ENCODE data around the gene CCNT2. TPM values are rescaled to one million over a fixed set of nuclear protein-coding genes. Genes with fewer than 3 reads are reported as not detected.
"Not testable (repeated sequence)": the region's sequence is repeated elsewhere in the genome, so short reads cannot be mapped to it uniquely, and the experiment has no call there.

CCNT2 gene
- total RNA-seq, 4 donors from 2014 or later, result 12.6 to 29.8 (median 21.1) TPM

DNA sequence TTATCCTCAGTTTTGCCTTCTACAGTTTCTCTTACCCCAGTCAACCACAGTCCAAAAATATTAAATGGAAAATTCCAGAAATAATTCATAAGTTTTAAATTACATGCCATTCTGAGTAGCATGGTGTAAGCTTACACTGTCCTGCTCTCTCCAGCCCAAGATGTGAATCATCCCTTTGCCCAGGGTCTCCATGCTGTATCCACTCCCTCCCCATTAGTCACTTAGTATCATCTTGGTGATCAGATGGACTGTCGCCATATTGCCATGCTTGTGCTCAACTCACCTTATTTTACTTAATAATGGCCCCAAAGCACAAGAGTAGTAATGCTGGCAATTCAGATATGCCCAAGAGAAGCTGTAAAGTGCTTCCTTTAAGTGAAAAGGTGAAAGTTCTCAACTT, 18.5 kb upstream of the CCNT2 start:
- H3K4me3 ChIP-seq, result no peak overlapping the region
- intact Hi-C loops (cut with DNase I), result no loop called here
- no peaks in the 10 kb centered on the region for H3K4me1 ChIP-seq
- no peaks in the 10 kb centered on the region for H3K36me3 ChIP-seq
- TF ChIP-seq POLR2A (IDR thresholded peaks at IDR 0.05), result no peak
- TF ChIP-seq, protein P1, sequence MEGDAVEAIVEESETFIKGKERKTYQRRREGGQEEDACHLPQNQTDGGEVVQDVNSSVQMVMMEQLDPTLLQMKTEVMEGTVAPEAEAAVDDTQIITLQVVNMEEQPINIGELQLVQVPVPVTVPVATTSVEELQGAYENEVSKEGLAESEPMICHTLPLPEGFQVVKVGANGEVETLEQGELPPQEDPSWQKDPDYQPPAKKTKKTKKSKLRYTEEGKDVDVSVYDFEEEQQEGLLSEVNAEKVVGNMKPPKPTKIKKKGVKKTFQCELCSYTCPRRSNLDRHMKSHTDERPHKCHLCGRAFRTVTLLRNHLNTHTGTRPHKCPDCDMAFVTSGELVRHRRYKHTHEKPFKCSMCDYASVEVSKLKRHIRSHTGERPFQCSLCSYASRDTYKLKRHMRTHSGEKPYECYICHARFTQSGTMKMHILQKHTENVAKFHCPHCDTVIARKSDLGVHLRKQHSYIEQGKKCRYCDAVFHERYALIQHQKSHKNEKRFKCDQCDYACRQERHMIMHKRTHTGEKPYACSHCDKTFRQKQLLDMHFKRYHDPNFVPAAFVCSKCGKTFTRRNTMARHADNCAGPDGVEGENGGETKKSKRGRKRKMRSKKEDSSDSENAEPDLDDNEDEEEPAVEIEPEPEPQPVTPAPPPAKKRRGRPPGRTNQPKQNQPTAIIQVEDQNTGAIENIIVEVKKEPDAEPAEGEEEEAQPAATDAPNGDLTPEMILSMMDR (IDR thresholded peaks at IDR 0.05), result no peak
- DNase-seq, result no peak
- H3K9me3 ChIP-seq, result no peaks in the 10 kb centered on the region
- WGBS, 2 donors, result 75 to 92% methylated on average over 1 of the region's 1 CpG
- no peak overlapping the region for H3K27ac ChIP-seq
- H3K27me3 ChIP-seq, result no peaks in the 10 kb centered on the region

DNA sequence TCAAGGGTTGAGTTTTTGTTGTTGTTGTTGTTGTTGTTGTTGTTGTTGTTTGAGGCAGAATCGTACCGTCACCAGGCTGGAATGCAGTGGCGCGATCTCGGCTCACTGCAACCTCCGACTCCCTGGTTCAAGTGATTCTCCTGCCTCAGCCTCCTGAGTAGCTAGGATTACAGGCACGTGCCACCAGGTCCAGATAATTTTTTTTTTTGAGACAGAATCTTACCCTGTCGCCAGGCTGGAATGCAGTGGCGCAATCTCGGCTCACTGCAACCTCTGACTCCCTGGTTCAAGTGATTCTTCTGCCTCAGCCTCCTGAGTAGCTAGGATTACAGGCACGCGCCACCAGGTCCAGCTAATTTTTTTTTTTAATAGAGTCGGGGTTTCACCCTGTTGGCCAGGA, 14.9 kb upstream of the CCNT2 start:
- 81 to 87% methylated on average over 11 to 13 of the region's 13 CpGs for WGBS, 2 donors
- H3K27ac ChIP-seq; H3K4me3 ChIP-seq; H3K36me3 ChIP-seq; H3K4me1 ChIP-seq; H3K9me3 ChIP-seq; DNase-seq; H3K27me3 ChIP-seq; intact Hi-C loops (cut with DNase I): not testable (repeated sequence)

DNA sequence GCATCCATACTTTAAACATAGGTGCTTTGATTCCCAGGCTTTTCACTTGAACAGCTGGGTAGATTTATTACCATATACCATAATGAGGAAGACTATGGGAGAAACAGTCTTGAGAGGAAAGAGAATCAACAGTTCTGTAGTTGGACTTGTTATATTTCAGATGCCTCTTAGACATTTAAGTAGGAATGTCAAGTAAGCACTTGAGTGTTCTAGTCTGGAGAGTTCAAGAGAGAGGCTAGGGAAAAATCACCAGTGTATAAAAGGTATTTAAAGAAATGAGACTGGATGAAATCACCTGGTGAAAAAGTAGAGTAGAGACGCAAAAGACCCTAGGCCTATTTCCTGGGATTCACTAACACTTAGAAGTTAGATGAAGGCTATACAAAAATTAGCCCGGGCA, 13.5 kb upstream of the CCNT2 start:
- intact Hi-C loops (cut with DNase I), result no loop called here
- H3K9me3 ChIP-seq, result no peaks in the 10 kb centered on the region
- DNase-seq, result no peak
- no peaks in the 10 kb centered on the region for H3K27me3 ChIP-seq
- H3K36me3 ChIP-seq, result no peaks in the 10 kb centered on the region
- H3K27ac ChIP-seq, result no peak overlapping the region
- H3K4me1 ChIP-seq, result no peaks in the 10 kb centered on the region
- H3K4me3 ChIP-seq, result no peak overlapping the region
- TF ChIP-seq POLR2A (IDR thresholded peaks at IDR 0.05), result no peak
- TF ChIP-seq, protein P1 (IDR thresholded peaks at IDR 0.05), result no peak
- WGBS, 2 donors, result 89 to 93% methylated on average over 2 of the region's 2 CpGs

DNA sequence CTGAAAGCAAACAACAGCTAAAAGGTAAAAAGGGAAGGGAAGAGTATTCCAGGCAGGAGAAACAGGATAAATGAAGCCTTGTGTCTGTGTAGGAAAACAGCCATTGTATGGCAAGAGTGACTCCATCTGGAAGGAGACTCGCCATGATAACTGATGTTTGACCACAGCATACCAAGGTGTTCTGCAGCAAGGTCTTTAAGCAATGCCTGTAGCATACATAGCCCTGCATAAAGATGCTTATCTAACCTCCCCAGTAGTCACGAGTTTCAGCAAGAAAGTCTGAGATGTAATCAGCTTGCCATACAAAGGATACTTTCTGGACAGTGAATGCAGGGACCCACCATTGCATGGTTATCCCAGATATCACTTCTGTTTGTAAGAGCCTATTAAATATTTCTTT, 11.9 kb upstream of the CCNT2 start:
- Histone ChIP-seq H3K27ac (no peak overlapping the region), H3K36me3 (no peaks in the 10 kb centered on the region), H3K27me3 (no peaks in the 10 kb centered on the region), H3K4me3 (no peak overlapping the region), H3K9me3 (no peaks in the 10 kb centered on the region), H3K4me1 (no peaks in the 10 kb centered on the region)
- 45 to 59% methylated on average over 2 of the region's 2 CpGs for WGBS, 2 donors
- intact Hi-C loops (cut with DNase I), result no loop called here
- no peak for TF ChIP-seq POLR2A (IDR thresholded peaks at IDR 0.05)
- TF ChIP-seq, protein P1 (IDR thresholded peaks at IDR 0.05), result no peak
- DNase-seq, result no peak

DNA sequence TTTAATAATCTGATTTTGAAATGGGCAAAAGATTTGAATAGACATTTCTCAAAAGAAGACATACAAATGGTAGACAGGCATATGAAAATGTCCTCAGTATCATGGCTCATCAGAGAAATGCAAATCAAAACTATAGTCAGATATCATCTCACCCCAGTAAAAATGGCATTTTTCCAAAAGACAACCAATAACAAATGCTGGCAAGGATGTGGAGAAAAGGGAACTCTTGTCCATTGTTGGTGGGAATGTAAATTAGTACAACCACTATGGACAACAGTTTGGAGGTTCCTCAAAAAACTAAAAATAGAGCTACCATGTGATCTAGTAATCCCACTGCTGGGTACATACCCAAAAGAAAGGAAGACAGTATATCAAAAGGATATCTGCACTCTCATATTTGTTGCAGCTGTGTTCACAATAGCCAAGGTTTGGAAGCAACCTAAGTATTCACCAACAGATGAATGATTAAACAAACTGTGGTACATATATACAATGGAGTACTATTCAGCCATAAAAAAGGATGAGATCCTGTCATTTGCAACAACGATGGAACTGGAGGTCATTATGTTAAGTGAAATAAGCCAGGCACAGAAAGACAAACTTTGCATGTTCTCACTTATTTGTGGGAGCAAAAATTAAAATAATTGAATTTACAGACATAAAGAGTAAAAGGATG, 11.0 kb upstream of the CCNT2 start:
- H3K4me3 ChIP-seq; H3K36me3 ChIP-seq; H3K9me3 ChIP-seq; H3K27me3 ChIP-seq; H3K4me1 ChIP-seq; H3K27ac ChIP-seq; intact Hi-C loops (cut with DNase I); DNase-seq: not testable (repeated sequence)
- WGBS, 2 donors, result 76 to 77% methylated on average over 1 of the region's 1 CpG

DNA sequence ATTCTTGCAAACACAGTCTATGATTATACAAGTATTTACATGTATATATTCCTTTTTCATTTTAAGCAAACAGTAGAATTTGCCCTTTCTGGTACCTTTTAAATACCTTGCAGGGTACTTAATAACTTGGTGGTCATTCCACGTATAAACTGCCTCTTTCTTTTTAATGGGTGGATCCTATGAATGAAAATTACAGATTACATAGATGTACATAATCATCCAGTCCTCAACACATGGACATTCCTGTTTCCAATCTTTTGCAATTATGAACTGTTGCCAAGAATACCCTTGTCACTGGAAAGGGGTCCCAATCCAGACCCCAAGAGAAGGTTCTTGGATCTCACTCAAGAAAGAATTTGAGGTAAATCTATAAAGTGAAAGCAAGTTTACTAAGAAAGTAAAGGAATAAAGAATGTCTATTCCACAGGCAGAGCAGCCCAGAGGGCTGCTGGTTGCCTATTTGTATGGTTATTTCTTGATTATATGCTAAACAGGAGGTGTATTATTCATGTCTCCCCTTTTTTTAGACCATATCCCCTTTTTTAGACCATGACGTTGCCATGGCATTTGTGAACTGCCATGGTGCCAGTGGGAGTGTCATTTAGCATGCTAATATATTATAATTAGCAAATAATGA, 7.7 kb upstream of the CCNT2 start:
- Histone ChIP-seq H3K4me1 (no peaks in the 10 kb centered on the region), H3K4me3 (no peak overlapping the region), H3K27ac (no peak overlapping the region), H3K27me3 (no peaks in the 10 kb centered on the region), H3K36me3 (no peaks in the 10 kb centered on the region), H3K9me3 (no peaks in the 10 kb centered on the region)
- DNase-seq, result no peak
- no peak for TF ChIP-seq POLR2A (IDR thresholded peaks at IDR 0.05)
- TF ChIP-seq, protein P1 (IDR thresholded peaks at IDR 0.05), result no peak
- intact Hi-C loops (cut with DNase I), result no loop called here
- 64 to 71% methylated on average over 2 of the region's 2 CpGs for WGBS, 2 donors

Data from esophagus squamous epithelium (tissue), 5 donors.